Effector memory CD4-positive, alpha-beta T cell (primary cell): Measurements from ENCODE around the gene CDC20B.

ENCODE experiments used
- DNase-seq, 3 donors: peaks; one replicate each; pipeline ENCODE4 v3.0.0-alpha.2; 2020
- H3K27ac ChIP-seq: 2 replicates; pipeline ENCODE4 v1.7.0; 2013; ENCODE audit warnings: mild to moderate bottlenecking, low read length, moderate library complexity; ENCODE audit not compliant: insufficient read depth, poor library complexity, severe bottlenecking
- H3K27me3 ChIP-seq: replicated peaks from 2 replicates; pipeline ENCODE4 v1.7.0; 2013; ENCODE audit warnings: mild to moderate bottlenecking, low read length; ENCODE audit not compliant: insufficient read depth, control insufficient read depth, poor library complexity, severe bottlenecking
- H3K36me3 ChIP-seq: 2 replicates; pipeline ENCODE4 v1.7.0; 2013; ENCODE audit warnings: mild to moderate bottlenecking, low read length, moderate library complexity; ENCODE audit not compliant: control insufficient read depth, insufficient read depth
- H3K4me1 ChIP-seq: 2 replicates; pipeline ENCODE4 v1.7.0; 2013; ENCODE audit warnings: low read length, mild to moderate bottlenecking; ENCODE audit not compliant: control insufficient read depth, insufficient read depth, poor library complexity, severe bottlenecking
- H3K4me3 ChIP-seq: 2 replicates; pipeline ENCODE4 v1.7.0; 2013; ENCODE audit warnings: low read length, low read depth, mild to moderate bottlenecking; ENCODE audit not compliant: insufficient read depth, poor library complexity, severe bottlenecking
- H3K9me3 ChIP-seq: 2 replicates; pipeline ENCODE4 v1.7.0; 2013; ENCODE audit warnings: mild to moderate bottlenecking, low read length, moderate library complexity; ENCODE audit not compliant: control insufficient read depth

CDC20B gene

DNA sequence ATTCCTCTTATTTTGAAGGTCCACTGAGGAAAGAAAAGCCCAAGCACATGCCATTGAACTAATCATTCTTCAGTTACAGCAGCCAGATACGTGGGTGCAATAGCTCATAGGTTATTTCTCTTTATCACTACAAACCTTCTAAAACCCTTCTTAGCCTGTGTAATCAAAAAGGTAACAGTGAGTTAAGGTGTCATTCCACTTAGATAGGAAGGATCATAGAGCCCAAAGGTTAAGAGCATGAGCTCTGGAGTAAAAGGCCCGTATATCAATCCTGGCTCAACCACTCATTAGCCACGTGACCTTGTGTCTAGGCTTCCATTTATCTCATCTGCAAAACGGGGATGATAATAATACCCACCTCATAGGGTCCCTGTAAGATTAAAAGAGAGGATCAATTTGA is 10.3 kb downstream of the CDC20B start:
- no peak overlapping the region for H3K4me3 ChIP-seq
- H3K4me1 ChIP-seq: no peaks in the 10 kb centered on the region
- H3K27me3 ChIP-seq: peaks cover 10% of the 10 kb centered on the region
- H3K27ac ChIP-seq: no peak overlapping the region
- no peaks in the 10 kb centered on the region for H3K36me3 ChIP-seq
- no peak for DNase-seq
- no peaks in the 10 kb centered on the region for H3K9me3 ChIP-seq

DNA sequence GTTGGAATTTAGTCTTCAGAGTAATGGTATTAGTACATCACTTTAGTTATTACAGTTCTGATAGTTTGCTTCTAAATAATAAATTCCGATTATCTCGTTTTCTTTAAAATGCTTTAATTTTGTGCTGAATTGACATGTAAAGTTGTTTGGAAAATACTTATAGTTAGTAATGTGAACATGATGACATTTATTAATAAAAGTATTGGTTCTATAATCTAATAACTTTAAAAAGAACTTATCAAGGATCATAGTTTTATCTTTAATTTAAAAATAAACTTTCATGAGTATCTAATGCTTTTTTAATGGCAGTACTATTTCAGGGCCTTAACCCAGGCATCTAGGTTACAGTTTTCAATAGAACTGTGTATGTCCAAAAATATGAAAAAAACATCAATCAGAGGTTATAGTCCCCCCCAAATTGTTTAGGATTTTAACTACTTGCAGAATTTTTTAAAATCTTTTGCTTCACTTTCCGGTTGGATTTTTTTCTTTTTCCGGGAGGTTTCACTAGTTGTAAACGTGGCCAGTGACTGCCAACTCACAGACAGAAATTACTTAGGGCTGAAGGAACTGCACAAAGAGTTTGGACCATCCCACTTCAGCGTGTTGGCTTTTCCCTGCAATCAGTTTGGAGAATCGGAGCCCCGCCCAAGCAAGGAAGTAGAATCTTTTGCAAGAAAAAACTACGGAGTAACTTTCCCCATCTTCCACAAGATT is 12.3 kb downstream of the CDC20B start:
- peaks cover 10% of the 10 kb centered on the region for H3K27me3 ChIP-seq
- H3K36me3 ChIP-seq: no peaks in the 10 kb centered on the region
- no peaks in the 10 kb centered on the region for H3K9me3 ChIP-seq
- DNase-seq: no peak
- no peaks in the 10 kb centered on the region for H3K4me1 ChIP-seq
- no peak overlapping the region for H3K4me3 ChIP-seq
- H3K27ac ChIP-seq: no peak overlapping the region

DNA sequence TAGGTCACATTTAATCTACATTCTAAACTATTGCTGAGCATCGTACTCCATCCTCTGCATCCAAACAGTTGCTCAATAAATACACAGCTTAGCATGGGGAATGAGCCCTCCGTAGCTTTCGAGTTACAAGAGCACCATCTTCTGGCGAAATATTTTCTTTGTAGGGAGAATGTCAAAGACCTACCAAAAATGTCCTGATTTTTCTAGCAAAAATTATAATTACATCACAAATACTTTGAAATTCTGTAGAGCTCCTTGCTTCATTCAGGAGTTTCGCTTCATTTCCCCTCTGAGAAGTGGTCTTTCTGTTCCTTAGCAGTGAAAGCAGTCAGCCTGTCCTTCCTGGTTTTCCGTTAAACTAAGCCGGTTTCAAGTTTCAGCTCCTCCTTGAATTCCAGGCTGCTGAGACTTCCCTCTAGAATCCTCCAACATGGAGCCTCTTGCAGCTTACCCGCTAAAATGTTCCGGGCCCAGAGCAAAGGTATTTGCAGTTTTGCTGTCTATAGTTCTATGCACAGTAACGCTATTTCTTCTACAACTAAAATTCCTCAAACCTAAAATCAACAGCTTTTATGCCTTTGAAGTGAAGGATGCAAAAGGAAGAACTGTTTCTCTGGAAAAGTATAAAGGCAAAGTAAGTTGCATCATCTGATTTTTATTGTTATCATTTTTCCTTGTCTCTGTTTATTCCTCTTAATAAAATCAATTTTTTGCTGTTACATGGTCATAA is 13.0 kb downstream of the CDC20B start, which contains the start of gene GPX8:
Gene GPX8 (plus strand): TSS at position 409 of the 730 bp plus-strand sequence. CDS start 22 bp downstream, at position 431.
- DNase-seq: no peak
- Histone ChIP-seq H3K4me1 (no peaks in the 10 kb centered on the region), H3K27ac (no peak within 1 kb of the TSS), H3K4me3 (no peak within 1 kb of the TSS), H3K36me3 (no peaks in the 10 kb centered on the region), H3K27me3 (peaks cover 10% of the 10 kb centered on the region), H3K9me3 (no peaks in the 10 kb centered on the region)

DNA sequence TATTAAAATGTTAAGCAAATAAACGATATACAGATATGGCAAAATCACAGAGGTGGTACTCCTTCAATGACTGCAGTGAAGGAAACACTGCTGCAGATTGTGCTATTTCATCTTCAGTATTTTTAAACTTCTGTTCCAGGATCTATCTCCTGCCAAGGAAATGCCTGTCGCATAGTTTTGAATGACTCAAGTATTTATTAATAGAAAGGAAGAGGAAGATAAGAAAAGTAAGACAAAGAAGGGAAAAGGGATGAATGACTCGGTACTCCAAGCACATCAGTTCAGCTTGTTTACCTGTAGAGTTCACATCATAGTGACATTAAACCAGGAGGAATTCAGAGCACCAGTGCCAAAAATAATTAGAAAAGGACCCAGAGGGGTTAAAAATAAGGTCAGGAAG is 18.1 kb downstream of the CDC20B start:
- no peak for DNase-seq
- Histone ChIP-seq H3K27ac (no peak overlapping the region), H3K36me3 (no peaks in the 10 kb centered on the region), H3K4me3 (no peak overlapping the region), H3K4me1 (no peaks in the 10 kb centered on the region), H3K27me3 (peaks cover 2% of the 10 kb centered on the region), H3K9me3 (no peaks in the 10 kb centered on the region)

DNA sequence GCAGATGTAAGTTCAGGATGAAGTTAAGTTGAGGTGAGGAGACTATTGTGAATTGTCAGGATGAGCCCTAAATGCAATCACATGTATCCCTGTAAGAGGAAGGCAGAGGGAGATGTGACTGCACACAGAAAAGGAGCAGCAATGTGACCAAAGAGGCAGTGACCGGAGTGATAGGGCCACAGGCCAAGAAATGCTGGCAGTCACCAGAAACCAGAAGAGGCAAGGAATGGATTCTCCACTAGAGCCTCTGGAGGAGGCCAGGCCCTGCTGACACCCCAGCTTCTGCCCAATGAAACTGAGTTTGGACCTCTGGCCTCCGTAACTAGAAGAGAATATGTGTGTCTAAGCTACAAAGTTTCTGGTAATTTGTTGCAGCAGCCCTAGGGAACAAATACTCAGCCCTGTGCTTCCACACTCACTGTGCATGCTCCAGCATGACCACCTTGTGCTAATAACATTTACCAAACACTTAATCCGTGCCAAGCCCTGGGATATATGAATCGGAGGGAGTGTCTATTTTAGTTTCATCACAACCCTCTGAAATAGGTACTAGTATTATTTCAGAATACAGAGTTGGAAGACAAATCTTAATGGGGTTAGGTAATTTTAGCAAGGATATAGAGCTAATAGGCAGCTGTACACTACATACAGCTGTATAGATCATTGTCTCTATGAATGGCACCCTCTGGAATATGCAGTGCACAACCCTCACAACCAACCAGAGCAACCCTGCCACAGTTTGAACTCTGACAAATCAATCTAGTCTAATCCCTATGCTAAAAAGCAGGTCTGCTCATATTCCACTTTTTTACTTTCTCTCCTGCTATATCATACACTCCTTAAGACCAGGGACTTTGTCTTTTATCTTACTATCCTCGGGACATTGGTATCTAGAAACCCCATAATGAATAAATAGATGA is 20.8 kb downstream of the CDC20B start:
- Histone ChIP-seq H3K4me3 (no peak overlapping the region), H3K4me1 (no peaks in the 10 kb centered on the region), H3K36me3 (no peaks in the 10 kb centered on the region), H3K27me3 (no peaks in the 10 kb centered on the region), H3K27ac (no peak overlapping the region), H3K9me3 (no peaks in the 10 kb centered on the region)
- no peak for DNase-seq

DNA sequence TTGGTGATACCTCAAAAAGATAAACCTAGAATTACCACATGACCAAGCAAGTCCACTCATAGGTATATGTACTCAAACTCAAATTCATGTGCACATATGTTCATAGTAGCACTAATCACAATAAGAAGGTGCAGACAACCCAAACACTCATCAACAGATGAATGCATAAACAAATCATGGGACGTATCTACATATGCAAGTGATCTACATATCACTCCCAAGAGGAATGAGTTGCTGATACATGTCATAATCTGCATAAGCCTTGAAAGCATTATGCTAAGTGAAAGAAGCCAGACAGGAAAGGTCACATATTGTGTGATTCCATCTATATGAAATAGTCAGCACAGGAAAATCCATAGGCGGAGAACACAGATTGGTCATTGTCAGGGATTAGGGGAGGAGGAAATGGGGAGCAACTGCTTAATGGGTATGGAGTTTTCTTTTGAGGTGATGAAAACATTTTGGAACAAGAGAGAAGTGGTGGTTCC is 23.6 kb downstream of the CDC20B start:
- Histone ChIP-seq H3K27ac (no peak overlapping the region), H3K36me3 (no peaks in the 10 kb centered on the region), H3K4me1 (peaks cover 3% of the 10 kb centered on the region), H3K27me3 (no peaks in the 10 kb centered on the region), H3K9me3 (no peaks in the 10 kb centered on the region), H3K4me3 (no peak overlapping the region)
- DNase-seq: no peak

DNA sequence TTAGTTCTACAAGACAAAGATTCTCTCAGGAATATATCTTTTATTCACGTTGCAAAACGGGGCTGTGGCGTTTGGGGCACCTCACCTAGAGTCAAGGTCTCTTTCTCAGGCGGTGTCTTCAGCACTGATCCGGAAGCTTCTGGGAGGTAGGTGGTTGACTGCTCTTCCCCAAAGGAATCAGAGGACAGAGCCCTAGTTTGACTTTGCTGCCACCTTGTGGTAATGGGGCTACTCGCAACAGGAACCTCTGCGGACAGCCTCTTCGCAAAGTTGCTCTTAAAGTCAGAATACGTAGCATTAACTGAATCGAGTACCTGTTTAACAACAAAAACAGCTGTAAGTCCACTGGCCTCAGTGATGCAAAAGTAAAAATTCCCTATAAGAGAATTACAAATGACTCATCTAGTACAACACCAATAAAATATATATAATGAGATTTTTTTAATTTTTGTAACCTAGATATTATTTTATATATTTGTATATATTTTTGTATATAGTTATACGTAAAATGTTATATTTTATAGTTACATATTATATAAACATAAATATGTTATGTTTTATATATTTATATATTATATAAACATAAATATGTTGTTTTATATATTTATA is 26.3 kb downstream of the CDC20B start:
- DNase-seq: peak; percentile 65 to 78 (median 67)
- Histone ChIP-seq H3K4me3 (no peak overlapping the region), H3K27me3 (no peaks in the 10 kb centered on the region), H3K36me3 (no peaks in the 10 kb centered on the region), H3K27ac (no peak overlapping the region), H3K9me3 (no peaks in the 10 kb centered on the region), H3K4me1 (peaks cover 3% of the 10 kb centered on the region)

DNA sequence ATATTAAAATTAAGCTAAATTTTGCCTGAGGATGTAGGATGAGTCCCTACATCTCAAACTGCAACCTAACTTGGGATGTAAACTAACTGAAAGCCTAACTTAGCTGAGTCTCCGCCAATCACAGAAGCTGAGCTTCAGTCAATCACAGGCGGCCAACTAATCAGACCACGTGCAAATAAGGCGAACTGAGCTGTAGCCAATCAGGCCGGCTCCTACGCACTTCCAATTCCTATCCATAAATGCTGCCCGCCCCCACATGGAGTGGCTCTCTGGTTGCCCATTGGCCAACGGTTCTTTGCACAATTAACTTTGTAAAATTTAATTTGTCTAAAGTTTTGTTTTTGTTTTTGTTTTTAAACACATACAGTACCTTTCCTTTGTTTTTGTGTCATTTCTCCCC is 26.9 kb downstream of the CDC20B start:
- no peak overlapping the region for H3K27ac ChIP-seq
- H3K4me1 ChIP-seq: peaks cover 3% of the 10 kb centered on the region
- no peak overlapping the region for H3K4me3 ChIP-seq
- H3K9me3 ChIP-seq: no peaks in the 10 kb centered on the region
- no peaks in the 10 kb centered on the region for H3K27me3 ChIP-seq
- H3K36me3 ChIP-seq: no peaks in the 10 kb centered on the region
- no peak for DNase-seq

DNA sequence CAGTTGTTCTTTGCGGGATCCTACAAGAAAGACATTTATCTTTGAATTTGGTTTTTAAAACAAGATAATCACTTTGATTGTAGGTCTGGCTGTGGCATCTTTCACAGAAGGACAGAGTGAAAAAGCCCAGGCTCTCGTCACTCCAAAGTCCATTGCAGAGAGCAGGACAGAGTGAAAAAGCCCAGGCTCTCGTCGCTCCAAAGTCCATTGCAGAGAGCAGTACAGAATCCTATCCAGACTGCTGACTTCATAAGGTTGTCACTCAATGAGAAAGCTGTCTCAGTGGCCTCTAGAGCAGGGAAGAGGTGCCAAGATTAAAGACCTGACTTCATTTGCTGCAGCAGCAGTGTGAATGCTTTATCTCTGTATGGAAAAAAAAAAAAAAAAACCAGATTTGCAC is 29.4 kb downstream of the CDC20B start:
- H3K4me3 ChIP-seq: no peak overlapping the region
- no peak for DNase-seq
- no peaks in the 10 kb centered on the region for H3K27me3 ChIP-seq
- no peaks in the 10 kb centered on the region for H3K9me3 ChIP-seq
- H3K36me3 ChIP-seq: no peaks in the 10 kb centered on the region
- peaks cover 3% of the 10 kb centered on the region for H3K4me1 ChIP-seq
- H3K27ac ChIP-seq: no peak overlapping the region
